ENCODE data around the gene CDC42SE2. TPM values are rescaled to one million over a fixed set of nuclear protein-coding genes. Genes with fewer than 3 reads are reported as not detected.

CDC42SE2 gene
- polyA plus RNA-seq, 1 experiment: 6.7 TPM

DNA sequence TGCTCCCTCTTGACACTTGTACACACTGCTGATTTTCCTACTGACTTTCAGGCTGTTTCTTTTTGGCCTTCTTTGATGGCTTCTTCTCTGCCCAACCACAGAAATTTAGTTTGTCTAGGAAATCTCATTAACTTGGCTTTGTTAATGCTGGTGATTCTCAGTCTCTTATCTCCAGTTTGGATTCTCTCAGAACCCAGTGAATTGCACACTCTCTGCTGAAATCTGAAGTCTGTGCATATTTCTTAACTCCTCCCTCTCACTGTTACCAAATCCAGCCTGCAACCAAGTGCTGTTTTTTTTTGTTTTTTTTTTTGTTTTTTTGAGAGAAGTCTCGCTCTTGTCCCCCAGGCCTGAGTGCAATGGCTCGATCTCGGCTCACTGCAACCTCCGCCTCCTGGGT is 117.2 kb downstream of the CDC42SE2 start:
- H3K27me3 ChIP-seq (ENCODE audit: control insufficient read depth, insufficient read depth, low read length): no peaks in the 10 kb centered on the region
- no peak for DNase-seq (ENCODE audit: low read depth)
- no peak overlapping the region for H3K4me3 ChIP-seq (ENCODE audit: low read depth, low read length)
- TF ChIP-seq, protein P1, sequence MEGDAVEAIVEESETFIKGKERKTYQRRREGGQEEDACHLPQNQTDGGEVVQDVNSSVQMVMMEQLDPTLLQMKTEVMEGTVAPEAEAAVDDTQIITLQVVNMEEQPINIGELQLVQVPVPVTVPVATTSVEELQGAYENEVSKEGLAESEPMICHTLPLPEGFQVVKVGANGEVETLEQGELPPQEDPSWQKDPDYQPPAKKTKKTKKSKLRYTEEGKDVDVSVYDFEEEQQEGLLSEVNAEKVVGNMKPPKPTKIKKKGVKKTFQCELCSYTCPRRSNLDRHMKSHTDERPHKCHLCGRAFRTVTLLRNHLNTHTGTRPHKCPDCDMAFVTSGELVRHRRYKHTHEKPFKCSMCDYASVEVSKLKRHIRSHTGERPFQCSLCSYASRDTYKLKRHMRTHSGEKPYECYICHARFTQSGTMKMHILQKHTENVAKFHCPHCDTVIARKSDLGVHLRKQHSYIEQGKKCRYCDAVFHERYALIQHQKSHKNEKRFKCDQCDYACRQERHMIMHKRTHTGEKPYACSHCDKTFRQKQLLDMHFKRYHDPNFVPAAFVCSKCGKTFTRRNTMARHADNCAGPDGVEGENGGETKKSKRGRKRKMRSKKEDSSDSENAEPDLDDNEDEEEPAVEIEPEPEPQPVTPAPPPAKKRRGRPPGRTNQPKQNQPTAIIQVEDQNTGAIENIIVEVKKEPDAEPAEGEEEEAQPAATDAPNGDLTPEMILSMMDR (IDR thresholded peaks at IDR 0.05; ENCODE audit: insufficient read depth, low read depth, low read length): no peak
- ChIA-PET POLR2A (no interaction called here), CTCF (interaction anchor here (2.7 kb wide), 1 partner anchor 10 kb away, joined by 9 read pairs; no protein-coding TSS in a partner anchor)
- no peaks in the 10 kb centered on the region for H3K36me3 ChIP-seq (ENCODE audit: control insufficient read depth, insufficient read depth, low read length)

DNA sequence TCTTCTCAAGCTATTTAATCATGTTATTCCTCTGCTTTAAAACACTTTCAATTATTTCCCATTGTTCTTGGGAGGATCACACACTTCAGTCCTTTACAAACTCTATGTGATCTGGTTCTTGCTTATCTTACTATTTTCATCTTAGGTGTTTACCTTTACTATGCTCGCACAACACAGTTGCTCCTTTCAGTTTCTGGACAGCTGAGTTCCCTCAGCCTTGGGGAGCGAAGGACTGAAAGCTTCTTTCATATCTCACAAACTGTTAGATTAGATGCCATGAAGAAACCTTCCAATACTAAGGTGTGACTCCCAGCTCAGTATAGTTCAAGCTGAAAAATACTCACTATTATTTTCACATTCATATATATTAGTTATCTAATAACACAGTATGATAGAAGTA is 117.9 kb downstream of the CDC42SE2 start:
- ChIA-PET CTCF (interaction anchor here (0.6 to 2.7 kb wide), 9 partner anchors 10 to 224 kb away, joined by 3 to 9 read pairs (median 3); partner anchors contain the start of gene CDC42SE2), POLR2A (no interaction called here)
- no peaks in the 10 kb centered on the region for H3K36me3 ChIP-seq (ENCODE audit: control insufficient read depth, insufficient read depth, low read length)
- H3K4me3 ChIP-seq (ENCODE audit: low read depth, low read length): no peak overlapping the region
- TF ChIP-seq, protein P1 (IDR thresholded peaks at IDR 0.05; ENCODE audit: insufficient read depth, low read depth, low read length): no peak
- H3K27me3 ChIP-seq (ENCODE audit: control insufficient read depth, insufficient read depth, low read length): no peaks in the 10 kb centered on the region
- no peak for DNase-seq (ENCODE audit: low read depth)

DNA sequence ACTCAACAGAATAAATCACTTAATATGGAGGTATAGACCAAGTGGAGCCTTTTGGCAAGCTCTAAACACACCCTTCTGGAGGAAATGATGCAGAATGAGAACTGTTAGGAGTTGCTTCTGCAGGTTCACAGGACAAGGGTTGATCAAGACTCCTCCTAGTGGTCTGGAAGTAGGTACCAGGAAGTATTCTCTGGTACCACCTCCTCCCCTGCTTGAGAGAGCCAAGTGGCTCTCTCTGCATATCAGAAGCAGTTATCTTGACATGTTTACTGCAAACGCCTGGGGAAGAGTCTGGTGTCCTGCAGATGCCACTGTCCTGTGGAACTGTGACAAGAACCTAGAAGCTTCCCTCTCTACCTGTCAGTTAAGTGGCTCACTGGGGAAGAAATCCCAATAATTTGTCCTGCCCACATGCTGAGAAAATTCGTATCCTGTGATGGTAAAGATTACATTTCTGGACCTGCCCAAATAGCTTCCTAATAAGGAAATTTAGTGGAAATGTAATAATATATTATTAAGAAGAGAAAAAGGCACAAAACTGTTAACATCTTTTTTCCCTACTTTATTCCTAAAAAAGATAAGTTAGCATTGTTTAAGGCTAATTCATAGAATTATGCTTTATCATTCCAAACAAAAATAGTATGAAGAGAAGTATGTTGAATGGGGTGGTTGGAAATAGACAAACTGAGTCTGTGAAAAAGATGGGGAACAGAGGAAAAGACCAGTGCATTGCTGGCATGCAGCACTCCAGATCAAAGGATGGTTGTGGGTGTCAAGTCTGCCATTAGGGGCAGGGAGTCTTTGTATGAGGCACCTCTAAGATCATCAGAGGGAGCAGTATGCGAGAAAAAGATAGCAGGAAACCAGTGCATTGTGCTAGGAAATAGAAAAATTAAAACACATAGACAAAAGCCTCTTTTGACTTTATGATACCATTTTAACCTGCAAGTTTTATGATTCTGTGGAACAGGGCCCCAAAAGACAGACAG is 118.8 kb downstream of the CDC42SE2 start:
- no peaks in the 10 kb centered on the region for H3K27me3 ChIP-seq (ENCODE audit: control insufficient read depth, insufficient read depth, low read length)
- DNase-seq (ENCODE audit: low read depth): no peak
- ChIA-PET CTCF (interaction anchor here (0.6 to 2.7 kb wide), 9 partner anchors 9 to 225 kb away, joined by 3 to 9 read pairs (median 3); partner anchors contain the start of gene CDC42SE2), POLR2A (no interaction called here)
- no peaks in the 10 kb centered on the region for H3K36me3 ChIP-seq (ENCODE audit: control insufficient read depth, insufficient read depth, low read length)
- TF ChIP-seq, protein P1 (IDR thresholded peaks at IDR 0.05; ENCODE audit: insufficient read depth, low read depth, low read length): peak; percentile 46
- no peak overlapping the region for H3K4me3 ChIP-seq (ENCODE audit: low read depth, low read length)

DNA sequence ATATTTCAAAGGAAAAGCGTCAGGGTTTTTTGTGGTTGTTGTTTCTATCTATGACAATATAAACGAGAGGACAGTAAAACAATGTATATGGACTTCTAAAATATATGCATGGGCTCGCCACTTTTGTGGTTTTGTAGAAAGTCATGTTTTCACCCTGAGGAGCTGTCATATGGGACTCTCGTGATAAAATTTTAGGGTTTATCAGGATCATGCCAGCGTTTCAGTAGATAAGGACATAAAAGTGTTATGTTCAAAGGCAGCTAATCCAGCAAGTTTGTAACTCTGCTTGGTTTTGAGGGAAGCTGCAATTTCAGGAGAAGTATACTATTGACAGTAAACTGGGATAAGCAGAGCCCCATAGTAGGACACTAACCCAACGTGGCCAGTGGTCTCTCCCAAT is 120.3 kb downstream of the CDC42SE2 start:
- TF ChIP-seq, protein P1 (IDR thresholded peaks at IDR 0.05; ENCODE audit: insufficient read depth, low read depth, low read length): no peak
- Histone ChIP-seq H3K4me3 (ENCODE audit: low read depth, low read length) (no peak overlapping the region), H3K36me3 (ENCODE audit: control insufficient read depth, insufficient read depth, low read length) (peaks cover 2% of the 10 kb centered on the region; the same call in 1 of the 2 replicates), H3K27me3 (ENCODE audit: control insufficient read depth, insufficient read depth, low read length) (no peaks in the 10 kb centered on the region)
- no peak for DNase-seq (ENCODE audit: low read depth)
- ChIA-PET POLR2A (interaction anchor here (0.7 kb wide), 1 partner anchor 32 kb away, joined by 3 read pairs; no protein-coding TSS in a partner anchor), CTCF (interaction anchor here (1.3 to 1.6 kb wide), 2 partner anchors 12 to 17 kb away, joined by 3 read pairs; no protein-coding TSS in a partner anchor)

DNA sequence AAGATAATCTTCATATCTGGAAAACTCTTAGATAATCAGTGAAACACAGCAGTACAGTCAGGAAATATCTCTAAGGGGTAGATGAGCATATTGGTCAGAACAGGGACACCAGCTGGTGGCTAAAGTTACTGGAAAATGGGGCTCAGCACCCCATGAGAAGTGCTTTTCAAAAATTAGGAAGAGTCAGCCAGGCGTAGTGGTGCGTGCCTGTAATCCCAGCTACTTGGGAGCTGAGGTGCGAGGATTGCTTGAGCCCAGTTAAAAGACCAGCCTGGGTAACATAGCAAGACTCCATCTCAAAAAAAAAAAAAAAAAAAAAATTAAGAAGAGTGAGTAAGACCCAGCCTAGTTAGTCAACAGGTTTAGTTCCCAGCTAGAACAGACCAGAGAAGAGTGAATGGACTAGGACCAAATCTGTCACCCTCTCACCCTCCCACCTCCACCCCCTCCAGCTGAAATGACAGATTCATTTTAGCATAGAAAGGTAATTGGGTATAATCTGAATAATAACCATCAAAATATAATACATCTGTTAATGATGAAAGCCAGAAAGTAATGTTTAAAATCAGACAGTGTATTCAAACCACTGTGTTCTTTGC is 120.9 kb downstream of the CDC42SE2 start:
- ChIA-PET CTCF (interaction anchor here (1.3 kb wide), 1 partner anchor 12 kb away, joined by 3 read pairs; no protein-coding TSS in a partner anchor), POLR2A (interaction anchor here (0.6 to 0.7 kb wide), 2 partner anchors 29 to 31 kb away, joined by 3 to 4 read pairs; no protein-coding TSS in a partner anchor)
- Histone ChIP-seq H3K36me3 (ENCODE audit: control insufficient read depth, insufficient read depth, low read length) (peaks cover 2% of the 10 kb centered on the region; the same call in 1 of the 2 replicates), H3K27me3 (ENCODE audit: control insufficient read depth, insufficient read depth, low read length) (no peaks in the 10 kb centered on the region), H3K4me3 (ENCODE audit: low read depth, low read length) (no peak overlapping the region)
- no peak for DNase-seq (ENCODE audit: low read depth)
- TF ChIP-seq, protein P1 (IDR thresholded peaks at IDR 0.05; ENCODE audit: insufficient read depth, low read depth, low read length): no peak

Data from BJ (cell line).